Stimulated activated memory B cell treated with anti-CD40 and anti-IgM and Interleukin-4, amounts not matched to agents 10 μg/mL and 1 μg/mL and 100 μg/mL, for 72 hours (primary cell): ENCODE data around the gene ZNF654.
A peak's percentile ranks its signal among the peaks of the same experiment; 100 is the strongest.

Experiments
- ATAC-seq: fragments of 150-1000 bp; cut with Tn5 transposase; 2 replicates; pipeline ENCODE4 v1.10.0; 2021
- H3K27ac Mint-ChIP-seq: one replicate; pipeline ENCODE4 v1.8.0; 2022; ENCODE audit warnings: mild to moderate bottlenecking, mixed read lengths
- H3K27me3 Mint-ChIP-seq: one replicate; pipeline ENCODE4 v1.8.0; 2022; ENCODE audit warnings: mixed read lengths
- H3K36me3 Mint-ChIP-seq: one replicate; pipeline ENCODE4 v1.8.0; 2022; ENCODE audit warnings: mixed read lengths
- H3K4me1 Mint-ChIP-seq: one replicate; pipeline ENCODE4 v1.8.0; 2022; ENCODE audit warnings: mixed read lengths
- H3K4me3 Mint-ChIP-seq: one replicate; pipeline ENCODE4 v1.8.0; 2022; ENCODE audit warnings: mild to moderate bottlenecking, moderate library complexity, mixed read lengths
- H3K9me3 Mint-ChIP-seq: one replicate; pipeline ENCODE4 v1.8.0; 2022; ENCODE audit warnings: mixed read lengths

The ZNF654 gene

DNA sequence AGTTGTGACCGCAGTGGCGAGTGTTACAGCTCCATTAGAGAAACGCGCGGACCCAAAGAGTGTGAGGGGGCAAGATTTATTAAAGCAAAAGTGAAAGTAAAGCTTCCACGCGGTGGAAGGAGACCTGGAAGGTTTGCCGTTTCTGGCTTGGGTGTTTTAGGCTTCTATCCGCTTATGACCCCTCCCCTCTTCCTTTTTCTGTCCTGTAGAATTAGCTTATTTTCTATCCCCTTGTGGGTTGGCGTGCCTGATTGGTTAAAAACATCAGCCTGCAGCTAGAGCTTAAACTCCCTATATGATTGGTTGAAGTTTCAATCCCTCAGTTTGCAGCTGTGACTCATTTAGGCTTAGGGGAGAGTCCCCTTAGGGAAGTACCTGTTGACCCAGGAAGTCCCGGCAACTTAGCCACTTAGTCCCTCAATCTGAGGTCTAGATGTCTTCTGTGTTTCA is 130.3 kb downstream of the ZNF654 start:
- peaks cover 16% of the 10 kb centered on the region for H3K4me1 Mint-ChIP-seq
- H3K9me3 Mint-ChIP-seq = peaks cover 19% of the 10 kb centered on the region
- H3K27ac Mint-ChIP-seq = peak overlapping the region; percentile 56
- no peaks in the 10 kb centered on the region for H3K36me3 Mint-ChIP-seq
- H3K4me3 Mint-ChIP-seq = no peak overlapping the region
- no peaks in the 10 kb centered on the region for H3K27me3 Mint-ChIP-seq
- peak; percentile 74 for ATAC-seq

DNA sequence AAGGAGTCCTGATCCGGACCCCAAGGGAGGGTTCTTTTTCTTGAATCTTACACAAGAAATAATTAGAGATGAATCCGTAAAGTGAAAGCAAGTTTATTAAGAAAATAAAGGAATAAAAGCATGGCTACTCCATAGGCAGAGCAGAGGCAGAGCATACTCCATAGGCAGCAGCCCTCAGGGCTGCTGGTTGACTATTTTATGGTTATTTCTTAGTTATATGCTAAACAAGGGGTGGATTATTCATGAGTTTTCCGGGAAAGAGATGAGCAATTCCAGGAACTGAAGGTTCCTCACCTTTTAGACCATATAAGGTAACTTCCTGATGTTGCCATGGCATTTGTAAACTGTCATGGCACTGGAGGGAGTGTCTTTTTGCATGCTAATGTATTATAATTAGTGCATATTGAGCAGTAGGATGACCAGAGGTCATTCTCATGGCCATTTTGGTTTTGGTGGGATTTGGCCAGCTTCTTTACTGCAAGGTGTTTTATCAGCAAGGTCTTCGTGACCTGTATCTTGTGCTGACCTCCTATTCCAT is 132.9 kb downstream of the ZNF654 start:
- Mint-ChIP-seq H3K4me1 (peaks cover 16% of the 10 kb centered on the region), H3K9me3 (peaks cover 7% of the 10 kb centered on the region), H3K27ac (no peak overlapping the region), H3K36me3 (no peaks in the 10 kb centered on the region), H3K27me3 (no peaks in the 10 kb centered on the region), H3K4me3 (no peak overlapping the region)
- no peak for ATAC-seq

DNA sequence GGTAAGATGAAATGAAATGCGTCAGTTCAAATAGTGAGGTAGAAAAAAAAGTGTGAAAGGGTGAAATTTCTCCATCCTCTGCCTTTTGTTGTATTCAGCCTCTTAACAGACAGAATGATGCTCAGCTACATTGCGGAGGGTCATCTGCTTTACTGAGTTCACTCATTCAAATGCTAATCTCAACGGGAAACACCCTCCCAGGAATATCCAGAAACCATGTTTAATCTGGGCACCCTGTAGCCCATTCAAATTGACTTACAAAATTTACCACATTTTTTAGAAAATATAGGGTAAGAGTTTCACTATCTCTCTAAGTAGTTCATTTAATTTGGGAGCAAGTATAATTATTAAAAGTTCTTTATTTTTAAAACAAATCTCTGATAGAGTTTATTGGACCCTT is 133.6 kb downstream of the ZNF654 start:
- Mint-ChIP-seq H3K9me3 (peaks cover 7% of the 10 kb centered on the region), H3K36me3 (no peaks in the 10 kb centered on the region), H3K4me3 (no peak overlapping the region), H3K27ac (no peak overlapping the region), H3K4me1 (peaks cover 16% of the 10 kb centered on the region), H3K27me3 (no peaks in the 10 kb centered on the region)
- ATAC-seq = no peak
